ENCODE data around the gene FMO4. TPM values are rescaled to one million over a fixed set of nuclear protein-coding genes. Genes with fewer than 3 reads are reported as not detected.

The FMO4 gene
- total RNA-seq, 6 experiments from 2014 or later = 12.8 to 32.7 (median 20.0) TPM

GRCh38 chr1:171310661-171311087 lies 3.3 kb upstream of the FMO4 start:
- Histone ChIP-seq H3K4me3 (no peak overlapping the region), H3K27ac (no peak overlapping the region), H3K36me3 (no peaks in the 10 kb centered on the region), H3K4me1 (peaks cover 0 to 19% (median 0%) of the 10 kb centered on the region in 4 donors), H3K9me3 (no peaks in the 10 kb centered on the region), H3K27me3 (no peaks in the 10 kb centered on the region)
- ATAC-seq (no peak), DNase-seq (no peak)
- intact Hi-C loops (cut with DNase I) = no loop called here
- TF ChIP-seq CTCF (IDR thresholded peaks at IDR 0.05) (no peak), POLR2A (IDR thresholded peaks at IDR 0.05) (no peak)
- 23% methylated on average over 2 of the region's 3 CpGs for WGBS (ENCODE audit: insufficient coverage, low coverage, low lambda C conversion rate, missing lambda C conversion rate)

GRCh38 chr1:171311771-171312558 lies 2.0 kb upstream of the FMO4 start:
- TF ChIP-seq CTCF (IDR thresholded peaks at IDR 0.05) = no peak
- no peak for TF ChIP-seq POLR2A (IDR thresholded peaks at IDR 0.05)
- no peak for ATAC-seq
- Histone ChIP-seq H3K27me3 (no peaks in the 10 kb centered on the region), H3K27ac (no peak overlapping the region), H3K4me3 (no peak overlapping the region), H3K4me1 (peaks cover 0 to 28% (median 0%) of the 10 kb centered on the region in 4 donors), H3K9me3 (no peaks in the 10 kb centered on the region), H3K36me3 (no peaks in the 10 kb centered on the region)
- WGBS (ENCODE audit: insufficient coverage, low coverage, low lambda C conversion rate, missing lambda C conversion rate) = 76% methylated on average over 5 of the region's 8 CpGs
- DNase-seq = no peak
- intact Hi-C loops (cut with DNase I) = no loop called here

GRCh38 chr1:171313319-171313834 lies 606 bp upstream of the FMO4 start:
- no peak for TF ChIP-seq CTCF (IDR thresholded peaks at IDR 0.05)
- TF ChIP-seq POLR2A (IDR thresholded peaks at IDR 0.05) = no peak
- no peaks in the 10 kb centered on the region for H3K36me3 ChIP-seq
- WGBS (ENCODE audit: insufficient coverage, low coverage, low lambda C conversion rate, missing lambda C conversion rate) = 0% methylated on average over 1 of the region's 1 CpG
- H3K27ac ChIP-seq = peak overlapping the region; percentile 51 to 79 (median 52)
- intact Hi-C loops (cut with DNase I) = no loop called here
- H3K4me1 ChIP-seq = peaks cover 0 to 28% (median 0%) of the 10 kb centered on the region in 4 donors
- no peak for DNase-seq
- no peaks in the 10 kb centered on the region for H3K9me3 ChIP-seq
- H3K27me3 ChIP-seq = no peaks in the 10 kb centered on the region
- ATAC-seq = peak in 1 of 4 donors; percentile 31
- no peak overlapping the region for H3K4me3 ChIP-seq

- TF ChIP-seq CTCF (IDR thresholded peaks at IDR 0.05) (no peak), POLR2A (IDR thresholded peaks at IDR 0.05) (no peak)
- peak; percentile 91 to 93 (median 92) for ATAC-seq
- no peaks in the 10 kb centered on the region for H3K9me3 ChIP-seq
- H3K27me3 ChIP-seq = no peaks in the 10 kb centered on the region
- H3K36me3 ChIP-seq = no peaks in the 10 kb centered on the region
- peak; percentile 28 to 75 (median 63) for DNase-seq
- H3K27ac ChIP-seq = peak overlapping the region in 1 of 3 donors; percentile 52
- WGBS (ENCODE audit: insufficient coverage, low coverage, low lambda C conversion rate, missing lambda C conversion rate) = 43% methylated on average over 4 of the region's 7 CpGs
- H3K4me3 ChIP-seq = no peak overlapping the region
- intact Hi-C loops (cut with DNase I) = no loop called here
- peaks cover 0 to 26% (median 7%) of the 10 kb centered on the region in 4 donors for H3K4me1 ChIP-seq
These were observed 15.3 kb downstream of the FMO4 start for GRCh38 chr1:171329251-171329650.
